CD4-positive, alpha-beta T cell treated with Interleukin-21 for 1 hour (primary cell): ENCODE results near the gene KLK10.

Source experiments
- DNase-seq: peaks from one replicate; pipeline ENCODE4 v3.0.0-alpha.2; 2020

The KLK10 gene

DNA sequence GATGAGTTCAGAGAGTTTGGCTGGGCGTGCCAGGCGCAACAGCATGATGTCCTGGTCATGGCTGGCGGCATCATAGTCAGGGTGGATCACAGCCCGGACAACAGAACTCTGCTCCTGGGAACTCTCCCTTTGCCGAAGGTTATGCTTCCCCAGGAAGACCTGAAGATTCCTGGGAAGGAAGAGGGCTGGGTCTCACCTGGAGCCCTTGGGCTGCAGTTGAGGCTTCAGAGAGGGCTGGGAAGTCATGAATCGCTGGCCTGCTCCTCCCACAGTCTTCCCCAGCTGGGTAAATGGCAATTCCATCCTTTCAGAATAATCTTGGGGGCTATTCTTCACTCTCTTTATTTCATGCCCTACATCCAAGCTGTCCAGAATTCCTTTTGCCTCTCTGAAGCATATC lies 56.1 kb downstream of the KLK10 start:
- DNase-seq: no peak
